Suprapubic skin (tissue), 4 donors: Measurements from ENCODE around the gene DMXL1. TPM values are rescaled to one million over a fixed set of nuclear protein-coding genes. Genes with fewer than 3 reads are reported as not detected.

Experiments
- DNase-seq, 2 donors: peaks; one replicate each; pipeline ENCODE4 v3.0.0-alpha.2; 2019; ENCODE audit warnings: low spot score in 2 of 2
- H3K27ac ChIP-seq: fragments of 200-600 bp; sonication (generic); one replicate; pipeline ENCODE4 v1.5.1; 2019
- H3K27me3 ChIP-seq: fragments of 200-600 bp; sonication (generic); one replicate; pipeline ENCODE4 v1.5.1; 2019
- H3K36me3 ChIP-seq: fragments of 200-600 bp; sonication (generic); one replicate; pipeline ENCODE4 v1.5.1; 2019
- H3K4me1 ChIP-seq: fragments of 200-600 bp; sonication (generic); one replicate; pipeline ENCODE4 v1.5.1; 2019
- H3K4me3 ChIP-seq: fragments of 200-600 bp; sonication (generic); one replicate; pipeline ENCODE4 v1.5.1; 2019; ENCODE audit warnings: mild to moderate bottlenecking
- H3K9me3 ChIP-seq: fragments of 200-600 bp; sonication (generic); one replicate; pipeline ENCODE4 v1.5.1; 2019
- EP300 ChIP-seq: sonication (generic); formaldehyde crosslinking; IDR thresholded peaks from one replicate; pipeline ENCODE4 v1.6.1; 2017; ENCODE audit warnings: antibody characterized with exemption
- POLR2A ChIP-seq, 2 donors: fragments of 450-650 bp; IDR thresholded peaks; one replicate each; pipeline ENCODE4 v1.6.1; 2017; ENCODE audit warnings: antibody characterized with exemption in 2 of 2, mild to moderate bottlenecking in 2 of 2, moderate library complexity in 2 of 2
- POLR2AphosphoS5 ChIP-seq, 3 donors: sonication (generic); formaldehyde crosslinking; IDR thresholded peaks; one replicate each; pipeline ENCODE4 v1.6.1; 2017; ENCODE audit warnings: antibody characterized with exemption in 3 of 3
- WGBS: methylation state at CpG from one replicate; pipeline ENCODE4 v1.1.5; 2018; 5-methylcytosine and 5-hydroxymethylcytosine counted together
- total RNA-seq, 4 donors: library from RNA; depleted of rRNA; stranded (reverse); fragments of >200 nt; gene quantifications; one replicate each; pipeline ENCODE4 v1.1.0, GENCODE V29; 2016
- TF ChIP-seq, protein P1 (sequence below), 2 donors: fragments of 200-600 bp in 1 of 2; fragments of 450-650 bp in 1 of 2; sonication (generic) in 1 of 2; IDR thresholded peaks; one replicate each; pipeline ENCODE4 v1.5.1; 2016 to 2019; ENCODE audit warnings: antibody characterized with exemption in 2 of 2, mild to moderate bottlenecking in 1 of 2, moderate library complexity in 1 of 2

Gene DMXL1
- total RNA-seq, 4 donors from 2014 or later = 38.8 to 79.1 (median 47.9) TPM

DNA sequence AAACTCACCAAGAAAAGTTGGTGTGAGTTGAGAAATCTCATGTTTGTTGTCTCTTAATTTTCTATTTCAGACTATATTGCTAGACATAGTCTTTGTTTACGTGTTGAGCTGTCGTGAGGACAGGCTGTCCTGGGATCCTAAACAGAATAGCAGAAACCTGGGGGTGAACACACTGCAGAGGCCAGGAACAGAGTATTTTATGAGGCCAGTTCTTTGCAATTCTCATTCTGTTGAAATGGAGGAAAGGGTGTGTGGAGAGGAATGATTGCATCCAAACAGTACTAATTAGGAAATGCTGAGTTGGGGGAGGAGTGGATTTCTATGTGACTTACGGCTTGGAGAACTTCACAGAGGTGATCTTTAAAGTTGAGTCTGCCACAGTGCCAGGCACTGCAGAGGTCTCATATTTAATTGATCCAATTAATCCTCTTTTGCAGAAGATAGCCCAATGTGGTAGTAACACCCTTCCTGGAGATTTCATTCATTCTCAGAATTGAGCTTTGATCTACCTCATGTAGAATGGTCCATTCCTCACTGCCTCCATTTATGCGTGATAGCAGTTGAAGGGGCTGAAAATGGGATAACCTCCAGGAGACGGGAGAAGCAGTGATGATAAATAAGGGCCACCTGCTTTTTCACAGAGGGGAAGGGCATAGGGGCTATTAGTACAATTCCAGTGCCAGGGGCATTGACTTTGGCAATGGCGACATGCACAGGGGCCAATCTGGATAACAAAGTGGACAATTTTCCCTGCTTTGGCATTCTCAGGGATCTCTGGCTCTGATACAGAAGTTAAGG, 200.3 kb downstream of the DMXL1 start:
- 83% methylated on average over 6 of the region's 6 CpGs for WGBS
- H3K9me3 ChIP-seq = no peaks in the 10 kb centered on the region
- no peak overlapping the region for H3K27ac ChIP-seq
- H3K4me1 ChIP-seq = peaks cover 43% of the 10 kb centered on the region
- no peaks in the 10 kb centered on the region for H3K27me3 ChIP-seq
- TF ChIP-seq EP300 (no peak), POLR2AphosphoS5 (IDR thresholded peaks at IDR 0.05) (no peak), POLR2A (IDR thresholded peaks at IDR 0.05) (no peak)
- TF ChIP-seq, protein P1, sequence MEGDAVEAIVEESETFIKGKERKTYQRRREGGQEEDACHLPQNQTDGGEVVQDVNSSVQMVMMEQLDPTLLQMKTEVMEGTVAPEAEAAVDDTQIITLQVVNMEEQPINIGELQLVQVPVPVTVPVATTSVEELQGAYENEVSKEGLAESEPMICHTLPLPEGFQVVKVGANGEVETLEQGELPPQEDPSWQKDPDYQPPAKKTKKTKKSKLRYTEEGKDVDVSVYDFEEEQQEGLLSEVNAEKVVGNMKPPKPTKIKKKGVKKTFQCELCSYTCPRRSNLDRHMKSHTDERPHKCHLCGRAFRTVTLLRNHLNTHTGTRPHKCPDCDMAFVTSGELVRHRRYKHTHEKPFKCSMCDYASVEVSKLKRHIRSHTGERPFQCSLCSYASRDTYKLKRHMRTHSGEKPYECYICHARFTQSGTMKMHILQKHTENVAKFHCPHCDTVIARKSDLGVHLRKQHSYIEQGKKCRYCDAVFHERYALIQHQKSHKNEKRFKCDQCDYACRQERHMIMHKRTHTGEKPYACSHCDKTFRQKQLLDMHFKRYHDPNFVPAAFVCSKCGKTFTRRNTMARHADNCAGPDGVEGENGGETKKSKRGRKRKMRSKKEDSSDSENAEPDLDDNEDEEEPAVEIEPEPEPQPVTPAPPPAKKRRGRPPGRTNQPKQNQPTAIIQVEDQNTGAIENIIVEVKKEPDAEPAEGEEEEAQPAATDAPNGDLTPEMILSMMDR (IDR thresholded peaks at IDR 0.05) = no peak
- no peak overlapping the region for H3K4me3 ChIP-seq
- no peaks in the 10 kb centered on the region for H3K36me3 ChIP-seq
- no peak for DNase-seq

- Histone ChIP-seq H3K4me3 (no peak overlapping the region), H3K36me3 (no peaks in the 10 kb centered on the region), H3K4me1 (peaks cover 43% of the 10 kb centered on the region), H3K27ac (no peak overlapping the region), H3K9me3 (no peaks in the 10 kb centered on the region), H3K27me3 (no peaks in the 10 kb centered on the region)
- no peak for TF ChIP-seq POLR2AphosphoS5 (IDR thresholded peaks at IDR 0.05)
- no peak for TF ChIP-seq EP300
- no peak for TF ChIP-seq POLR2A (IDR thresholded peaks at IDR 0.05)
- TF ChIP-seq, protein P1 (IDR thresholded peaks at IDR 0.05) = no peak
- WGBS = 92% methylated on average over 2 of the region's 2 CpGs
- DNase-seq = no peak
Measured at GRCh38 chr5:119271758-119272730, 201.2 kb downstream of the DMXL1 start.

DNA sequence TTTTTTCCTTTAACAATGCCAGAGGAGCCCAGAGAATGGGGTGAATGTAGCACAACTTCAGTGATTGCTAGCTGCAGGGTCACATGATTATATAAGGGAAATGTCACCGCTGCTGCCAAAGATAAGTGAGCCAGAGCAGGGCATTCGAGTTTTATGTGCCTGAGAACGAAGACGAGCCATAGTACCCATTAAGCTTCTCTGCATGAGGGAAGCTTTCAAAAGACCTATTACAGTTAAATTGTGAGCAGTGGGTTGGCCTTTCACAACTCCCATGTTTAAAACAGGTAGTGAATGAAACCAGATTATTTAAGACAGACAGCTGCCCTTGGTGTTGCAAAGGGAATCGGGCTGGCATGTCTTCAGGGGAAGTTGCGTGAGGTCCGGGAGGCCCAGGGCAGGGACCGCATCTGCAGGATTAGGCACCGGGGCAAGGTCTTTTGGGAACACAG, 202.5 kb downstream of the DMXL1 start:
- Histone ChIP-seq H3K4me1 (peaks cover 36% of the 10 kb centered on the region), H3K27me3 (no peaks in the 10 kb centered on the region), H3K4me3 (no peak overlapping the region), H3K36me3 (no peaks in the 10 kb centered on the region), H3K9me3 (no peaks in the 10 kb centered on the region), H3K27ac (no peak overlapping the region)
- DNase-seq = no peak
- TF ChIP-seq, protein P1 (IDR thresholded peaks at IDR 0.05) = no peak
- no peak for TF ChIP-seq POLR2AphosphoS5 (IDR thresholded peaks at IDR 0.05)
- no peak for TF ChIP-seq EP300
- TF ChIP-seq POLR2A (IDR thresholded peaks at IDR 0.05) = no peak
- WGBS = 44% methylated on average over 9 of the region's 9 CpGs

DNA sequence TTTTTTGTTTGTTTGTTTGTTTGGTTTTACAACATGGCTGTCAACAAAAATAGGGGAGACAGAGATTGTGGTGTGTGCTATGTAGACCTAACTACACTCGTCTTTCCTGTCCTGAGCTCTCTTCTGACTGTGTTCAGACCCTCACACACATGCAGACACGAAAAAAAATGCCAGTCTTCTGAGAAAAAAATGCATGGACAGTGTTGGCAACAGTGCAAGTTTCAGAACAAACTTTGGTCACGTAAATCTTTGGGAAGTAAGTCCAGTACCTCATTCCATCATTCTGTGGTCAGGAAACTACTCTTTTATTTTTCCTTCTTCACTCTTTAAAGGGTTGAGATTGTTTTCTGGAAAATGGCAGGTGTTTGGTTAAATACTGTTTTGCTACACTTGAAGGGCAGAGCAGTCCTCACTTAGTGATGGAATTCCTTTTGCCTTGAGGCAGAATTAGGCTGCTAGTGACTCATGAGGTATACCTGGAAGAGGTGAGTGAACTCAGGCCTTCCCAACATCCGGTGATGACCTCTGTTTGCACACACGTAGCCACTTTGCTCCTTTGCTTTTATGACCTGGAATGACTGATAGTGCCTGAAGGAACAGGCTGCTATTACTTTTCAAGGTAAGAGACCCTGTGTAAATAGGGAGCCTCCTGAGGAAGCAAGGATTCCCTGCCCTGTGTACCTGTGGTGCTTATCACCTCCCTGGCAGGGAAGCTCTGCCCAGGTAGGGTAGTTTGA, 203.3 kb downstream of the DMXL1 start:
- no peak for TF ChIP-seq POLR2A (IDR thresholded peaks at IDR 0.05)
- TF ChIP-seq, protein P1 (IDR thresholded peaks at IDR 0.05) = no peak
- TF ChIP-seq EP300 = no peak
- no peak for TF ChIP-seq POLR2AphosphoS5 (IDR thresholded peaks at IDR 0.05)
- H3K27ac ChIP-seq = no peak overlapping the region
- WGBS = 61% methylated on average over 5 of the region's 5 CpGs
- no peaks in the 10 kb centered on the region for H3K27me3 ChIP-seq
- H3K4me1 ChIP-seq = peaks cover 35% of the 10 kb centered on the region
- H3K4me3 ChIP-seq = no peak overlapping the region
- no peaks in the 10 kb centered on the region for H3K9me3 ChIP-seq
- no peak for DNase-seq
- H3K36me3 ChIP-seq = no peaks in the 10 kb centered on the region
